Activated CD8-positive, alpha-beta T cell treated with anti-CD3 and anti-CD28 coated beads, Interleukin-2, amount 10 ng/mL, durations not matched to agents 7 days and 5 days (primary cell): Measurements from ENCODE around the gene PLEKHM1. TPM values are rescaled to one million over a fixed set of nuclear protein-coding genes. Genes with fewer than 3 reads are reported as not detected.
A peak's percentile ranks its signal among the peaks of the same experiment; 100 is the strongest.

Experiments used
- ATAC-seq: fragments of 150-1000 bp; cut with Tn5 transposase; one replicate; pipeline ENCODE4 v1.10.0; 2021; ENCODE audit warnings: moderate library complexity
- CTCF ChIA-PET: fragments of 350-600 bp; sonication (Branson Sonifier 250); formaldehyde crosslinking; loops from one replicate; lab custom pipeline; 2021; ENCODE audit warnings: antibody characterized with exemption; lab: Charles Lee
- POLR2A ChIA-PET: fragments of 350-600 bp; sonication (Branson Sonifier 250); formaldehyde crosslinking; loops from one replicate; lab custom pipeline; 2021; ENCODE audit warnings: antibody characterized with exemption; lab: Charles Lee
- DNase-seq: peaks from one replicate; pipeline ENCODE4 v3.0.0-alpha.2; 2020
- H3K27ac Mint-ChIP-seq: one replicate; pipeline ENCODE4 v1.8.0; 2021; ENCODE audit warnings: mild to moderate bottlenecking, mixed read lengths
- H3K27me3 Mint-ChIP-seq: one replicate; pipeline ENCODE4 v1.8.0; 2021; ENCODE audit warnings: low read depth, mixed read lengths
- H3K36me3 Mint-ChIP-seq: one replicate; pipeline ENCODE4 v1.8.0; 2021; ENCODE audit warnings: low read depth, mixed read lengths
- H3K4me1 Mint-ChIP-seq: one replicate; pipeline ENCODE4 v1.8.0; 2021; ENCODE audit warnings: low read depth, mixed read lengths
- H3K4me3 Mint-ChIP-seq: one replicate; pipeline ENCODE4 v1.8.0; 2021; ENCODE audit warnings: mild to moderate bottlenecking, mixed read lengths
- H3K9me3 Mint-ChIP-seq: one replicate; pipeline ENCODE4 v1.8.0; 2022; ENCODE audit warnings: mixed read lengths; ENCODE audit not compliant: insufficient read depth
- total RNA-seq, 2 experiments: library from RNA; stranded (reverse); gene quantifications; one replicate each; pipeline ENCODE4 v1.2.3, GENCODE V29; 2021

PLEKHM1 gene
- total RNA-seq, 2 experiments from 2014 or later = 50.5 to 52.7 TPM

- POLR2A ChIA-PET = interaction anchor here (0.6 kb wide), 1 partner anchor 11 kb away, joined by 3 read pairs; no protein-coding TSS in a partner anchor
- peaks cover 29% of the 10 kb centered on the region for H3K36me3 Mint-ChIP-seq
- CTCF ChIA-PET = no interaction called here
- H3K9me3 Mint-ChIP-seq = no peaks in the 10 kb centered on the region
- no peak for ATAC-seq
- DNase-seq = no peak
- no peak overlapping the region for H3K4me3 Mint-ChIP-seq
- H3K27me3 Mint-ChIP-seq = no peaks in the 10 kb centered on the region
- peaks cover 11% of the 10 kb centered on the region for H3K4me1 Mint-ChIP-seq
- H3K27ac Mint-ChIP-seq = no peak overlapping the region
Observed at GRCh38 chr17:45423304-45423974, 67.1 kb downstream of the PLEKHM1 start.

GRCh38 chr17:45414990-45415881, 75.3 kb downstream of the PLEKHM1 start:
- H3K4me1 Mint-ChIP-seq = peaks cover 33% of the 10 kb centered on the region
- no peaks in the 10 kb centered on the region for H3K27me3 Mint-ChIP-seq
- H3K27ac Mint-ChIP-seq = peak overlapping the region; percentile 62
- CTCF ChIA-PET = no interaction called here
- POLR2A ChIA-PET = no interaction called here
- H3K4me3 Mint-ChIP-seq = no peak overlapping the region
- peaks cover 6% of the 10 kb centered on the region for H3K36me3 Mint-ChIP-seq
- no peaks in the 10 kb centered on the region for H3K9me3 Mint-ChIP-seq
- ATAC-seq (no peak), DNase-seq (no peak)

- Mint-ChIP-seq H3K36me3 (peaks cover 22% of the 10 kb centered on the region), H3K4me3 (no peak overlapping the region), H3K27ac (no peak overlapping the region), H3K9me3 (no peaks in the 10 kb centered on the region), H3K27me3 (no peaks in the 10 kb centered on the region), H3K4me1 (peaks cover 43% of the 10 kb centered on the region)
- CTCF ChIA-PET = interaction anchor here (0.6 to 2.4 kb wide), 3 partner anchors 15 to 136 kb away, joined by 3 to 8 read pairs (median 5); no protein-coding TSS in a partner anchor
- POLR2A ChIA-PET = no interaction called here
- no peak for DNase-seq
- ATAC-seq = no peak
Observed at GRCh38 chr17:45413498-45413923, 77.0 kb downstream of the PLEKHM1 start.

GRCh38 chr17:45411348-45412105, 79.0 kb downstream of the PLEKHM1 start:
- H3K36me3 Mint-ChIP-seq = peaks cover 36% of the 10 kb centered on the region
- no peak for DNase-seq
- no peak for ATAC-seq
- H3K4me3 Mint-ChIP-seq = peak overlapping the region; percentile 99
- peaks cover 61% of the 10 kb centered on the region for H3K4me1 Mint-ChIP-seq
- ChIA-PET CTCF (interaction anchor here (2.4 kb wide), 1 partner anchor 17 kb away, joined by 8 read pairs; no protein-coding TSS in a partner anchor), POLR2A (no interaction called here)
- H3K27ac Mint-ChIP-seq = peak overlapping the region; percentile 98
- no peaks in the 10 kb centered on the region for H3K9me3 Mint-ChIP-seq
- H3K27me3 Mint-ChIP-seq = no peaks in the 10 kb centered on the region

DNA sequence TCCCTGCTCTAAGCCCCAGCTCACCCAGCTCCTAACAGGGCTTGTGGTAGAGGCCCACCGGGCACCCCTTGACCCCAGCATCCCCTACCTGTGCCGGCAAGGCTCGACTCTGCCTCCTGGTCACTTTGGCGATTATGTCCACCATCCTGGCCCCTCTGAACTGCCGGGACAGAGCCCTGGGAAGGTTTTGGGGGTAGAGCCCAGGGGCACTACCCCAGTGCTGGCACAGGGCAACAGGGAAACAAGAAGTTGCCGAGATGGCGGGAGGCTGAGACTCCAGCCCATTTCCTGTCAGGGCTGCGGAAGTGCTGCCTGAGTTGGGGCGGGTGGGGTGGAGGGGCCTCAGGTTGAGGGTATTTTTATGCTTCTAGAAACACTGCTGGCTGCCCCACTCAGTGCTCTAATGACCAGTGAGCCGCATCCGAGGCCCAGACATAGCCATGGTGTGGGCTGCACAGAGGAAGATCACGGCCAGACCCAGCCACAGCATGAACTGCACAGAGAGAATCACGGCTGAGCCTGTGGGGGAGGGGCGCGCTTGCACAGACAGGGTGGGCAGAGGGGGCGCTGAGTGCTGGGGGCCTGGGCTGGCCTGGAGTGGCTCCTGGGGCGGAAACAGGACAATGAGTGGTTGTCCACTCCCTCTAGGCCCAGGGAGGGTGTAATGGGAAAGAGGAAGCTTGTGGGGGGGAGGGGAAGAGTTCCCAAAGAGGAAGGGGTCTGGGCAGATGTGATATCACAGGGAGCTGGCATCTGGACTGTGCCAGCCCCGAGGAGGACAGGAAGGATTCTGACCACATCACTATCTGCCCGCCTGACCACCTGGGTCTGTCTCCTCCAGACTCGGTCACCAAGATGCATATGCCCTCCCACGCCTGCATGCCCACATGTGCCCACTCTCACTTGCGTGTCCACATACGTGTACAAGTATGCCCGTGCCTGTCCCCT, 80.1 kb downstream of the PLEKHM1 start:
- Mint-ChIP-seq H3K9me3 (no peaks in the 10 kb centered on the region), H3K36me3 (peaks cover 39% of the 10 kb centered on the region), H3K27ac (peak overlapping the region; percentile 98), H3K4me1 (peaks cover 62% of the 10 kb centered on the region), H3K27me3 (no peaks in the 10 kb centered on the region), H3K4me3 (peak overlapping the region; percentile 99)
- DNase-seq (peak; percentile 76), ATAC-seq (peak; percentile 78)
- CTCF ChIA-PET = interaction anchor here (1.3 to 1.4 kb wide), 3 partner anchors 11 to 133 kb away, joined by 5 to 7 read pairs (median 5); no protein-coding TSS in a partner anchor
- POLR2A ChIA-PET = interaction anchor here (0.6 to 1.5 kb wide), 8 partner anchors 13 to 648 kb away, joined by 3 to 7 read pairs (median 3); partner anchors contain the start of gene HEXIM1

GRCh38 chr17:45409659-45410076, 80.9 kb downstream of the PLEKHM1 start:
- peak overlapping the region; percentile 99 for H3K4me3 Mint-ChIP-seq
- H3K27ac Mint-ChIP-seq = peak overlapping the region; percentile 98
- ChIA-PET POLR2A (interaction anchor here (0.6 to 1.7 kb wide), 8 partner anchors 11 to 648 kb away, joined by 3 to 7 read pairs (median 3); partner anchors contain the start of gene HEXIM1), CTCF (interaction anchor here (1.1 to 1.9 kb wide), 5 partner anchors 10 to 191 kb away, joined by 3 to 10 read pairs (median 5); no protein-coding TSS in a partner anchor)
- H3K9me3 Mint-ChIP-seq = no peaks in the 10 kb centered on the region
- no peak for DNase-seq
- ATAC-seq = peak; percentile 42
- H3K27me3 Mint-ChIP-seq = no peaks in the 10 kb centered on the region
- peaks cover 56% of the 10 kb centered on the region for H3K4me1 Mint-ChIP-seq
- H3K36me3 Mint-ChIP-seq = peaks cover 37% of the 10 kb centered on the region

DNA sequence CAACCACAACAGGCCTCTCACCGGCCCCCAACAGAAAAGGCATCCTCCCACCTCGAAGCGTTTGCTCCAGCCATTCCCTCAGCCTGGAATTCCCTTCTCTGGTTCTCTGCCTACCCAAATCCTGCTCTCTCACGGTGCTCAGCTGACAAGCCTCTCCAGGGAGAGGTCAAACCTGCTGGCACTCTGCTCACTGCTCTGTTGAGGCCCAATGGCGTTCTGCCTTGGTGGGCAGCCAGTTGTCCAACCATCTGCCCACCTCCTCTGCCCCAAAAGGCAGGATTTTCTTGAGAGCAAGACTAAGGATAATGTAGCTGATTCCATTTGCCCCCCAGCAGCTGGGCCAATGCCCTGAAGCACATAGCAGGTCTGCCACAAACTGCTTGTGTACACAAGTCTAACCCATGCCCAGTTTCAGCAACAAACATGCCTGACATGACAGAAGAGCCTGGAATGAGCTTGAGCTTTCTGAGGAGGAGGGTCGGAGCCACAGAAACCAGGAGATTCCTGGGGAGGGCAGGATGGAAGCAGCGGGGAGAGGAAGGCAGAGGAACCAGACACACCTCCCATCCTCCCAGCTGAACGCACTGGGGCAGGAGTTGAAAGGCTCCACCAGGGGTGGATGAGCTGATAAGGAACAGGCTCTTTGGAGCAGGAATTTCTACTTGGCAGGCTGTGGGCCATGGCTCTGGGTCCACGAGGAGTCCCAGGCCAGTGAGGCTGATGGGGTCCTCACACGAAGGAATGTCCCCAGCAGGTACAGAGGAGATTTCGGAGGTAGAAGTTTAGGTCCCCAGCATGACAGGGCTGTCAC, 81.7 kb downstream of the PLEKHM1 start:
- Mint-ChIP-seq H3K9me3 (no peaks in the 10 kb centered on the region), H3K4me1 (peaks cover 56% of the 10 kb centered on the region), H3K36me3 (peaks cover 45% of the 10 kb centered on the region), H3K27me3 (no peaks in the 10 kb centered on the region), H3K27ac (peak overlapping the region; percentile 98), H3K4me3 (peak overlapping the region; percentile 99)
- ChIA-PET POLR2A (interaction anchor here (0.8 to 1.7 kb wide), 7 partner anchors 10 to 260 kb away, joined by 3 to 7 read pairs (median 3); partner anchors contain the start of gene HEXIM1), CTCF (interaction anchor here (0.8 to 1.9 kb wide), 9 partner anchors 9 to 190 kb away, joined by 3 to 10 read pairs (median 4); no protein-coding TSS in a partner anchor)
- DNase-seq (no peak), ATAC-seq (no peak)

GRCh38 chr17:45406107-45406506, 84.4 kb downstream of the PLEKHM1 start:
- H3K9me3 Mint-ChIP-seq = no peaks in the 10 kb centered on the region
- DNase-seq = no peak
- peaks cover 61% of the 10 kb centered on the region for H3K36me3 Mint-ChIP-seq
- ATAC-seq = no peak
- no peak overlapping the region for H3K4me3 Mint-ChIP-seq
- H3K27me3 Mint-ChIP-seq = no peaks in the 10 kb centered on the region
- ChIA-PET CTCF (interaction anchor here (1.2 to 1.9 kb wide), 2 partner anchors 21 to 129 kb away, joined by 4 to 5 read pairs; no protein-coding TSS in a partner anchor), POLR2A (no interaction called here)
- peaks cover 41% of the 10 kb centered on the region for H3K4me1 Mint-ChIP-seq
- no peak overlapping the region for H3K27ac Mint-ChIP-seq

DNA sequence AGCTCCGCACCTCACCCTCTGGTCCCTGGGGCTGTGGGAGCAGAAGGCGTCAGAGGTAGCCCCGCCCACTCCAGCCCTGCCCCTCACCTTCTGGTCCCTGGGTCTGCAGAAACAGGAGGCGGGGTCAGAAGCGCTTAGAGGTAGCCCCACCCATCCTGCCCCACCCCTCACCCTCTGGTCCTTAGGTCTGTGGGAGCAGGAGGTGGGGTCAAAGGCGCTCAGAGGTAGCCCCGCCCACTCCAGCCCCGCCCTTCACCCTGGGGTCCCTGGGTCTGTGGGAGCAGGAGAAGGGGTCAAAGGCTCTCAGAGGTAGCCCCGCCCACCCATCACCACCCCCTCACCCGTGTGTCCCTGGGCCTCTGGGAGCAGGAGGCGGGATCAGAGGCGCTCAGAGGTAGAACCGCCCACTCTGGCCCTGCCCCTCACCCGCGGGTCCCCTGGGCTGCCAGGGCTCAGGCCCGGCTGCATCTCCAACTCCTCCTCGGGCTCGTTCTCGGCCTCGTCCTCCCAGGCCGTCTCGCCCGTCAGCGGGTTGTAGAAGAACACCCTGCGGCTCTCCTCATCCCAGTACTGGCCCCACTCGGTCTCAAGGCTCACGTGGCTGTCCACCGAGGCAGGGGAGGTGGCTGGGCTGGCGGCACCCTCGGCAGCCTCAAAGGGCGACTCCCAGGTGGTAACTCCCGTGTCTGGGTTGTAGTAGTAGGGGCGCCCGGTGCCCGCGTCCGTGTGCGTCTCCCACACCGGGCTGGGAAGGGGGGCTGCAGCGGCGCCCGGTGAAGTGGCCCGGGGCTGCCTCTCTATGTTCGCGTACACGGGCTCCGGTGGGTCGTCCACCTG, 85.1 kb downstream of the PLEKHM1 start:
- H3K36me3 Mint-ChIP-seq = peaks cover 66% of the 10 kb centered on the region
- no peak for ATAC-seq

More for the DNA sequence above, 85.1 kb downstream of the PLEKHM1 start:
- Mint-ChIP-seq H3K4me1 (peaks cover 34% of the 10 kb centered on the region), H3K27ac (no peak overlapping the region), H3K9me3 (no peaks in the 10 kb centered on the region), H3K4me3 (no peak overlapping the region), H3K27me3 (no peaks in the 10 kb centered on the region)
- ChIA-PET CTCF (interaction anchor here (1.9 kb wide), 1 partner anchor 20 kb away, joined by 5 read pairs; no protein-coding TSS in a partner anchor), POLR2A (no interaction called here)
- DNase-seq = no peak
